HCT116 (cell line): ENCODE results near the gene DAAM1. TPM values are rescaled to one million over a fixed set of nuclear protein-coding genes. Genes with fewer than 3 reads are reported as not detected.

ENCODE experiments used
- ATAC-seq: fragments of 200-7000 bp; cut with Tn5 transposase; 2 replicates; pipeline ENCODE4 v1.9.1; 2020; ENCODE audit warnings: mild to moderate bottlenecking, moderate library complexity
- BruUV-seq: library from RNA; stranded (reverse); fragments of 400-500 nt; replicated peaks from 2 replicates; lab custom pipeline; 2021; lab: Mats Ljungman, UMichigan
- CTCF ChIA-PET: fragments of 300-600 bp; sonication (Branson Sonifier 250); formaldehyde crosslinking; loops from one replicate; lab custom pipeline; 2021; ENCODE audit warnings: antibody characterized with exemption; lab: Charles Lee
- POLR2A ChIA-PET: fragments of 300-600, 350-600 bp; sonication (Branson Sonifier 250); formaldehyde crosslinking; loops from one replicate; lab custom pipeline; 2021; ENCODE audit warnings: antibody characterized with exemption; lab: Charles Lee
- RAD21 ChIA-PET, 2 experiments: fragments of 300-600 bp; sonication (Branson Sonifier 250); formaldehyde crosslinking; loops; one replicate each; lab custom pipeline; 2023; ENCODE audit warnings: low total read pairs in 2 of 2; ENCODE audit not compliant: uncharacterized antibody in 2 of 2, unreplicated experiment in 2 of 2, low non-redundant PET in 1 of 2; lab: Charles Lee
- DNase-seq: peaks from one replicate; pipeline ENCODE4 v3.0.0-alpha.2; 2010; ENCODE audit warnings: low read depth, low spot score
- H2AFZ ChIP-seq: fragments of 200-600 bp; shearing (Covaris generic), sonication (generic); 2 replicates; pipeline ENCODE4 v1.6.1; 2017; ENCODE audit warnings: low read depth, mixed run types, mixed read lengths, antibody characterized with exemption, low read length; ENCODE audit not compliant: poor library complexity, severe bottlenecking
- H3K27ac ChIP-seq: 2 replicates; pipeline ENCODE4 v1.5.1; 2012; ENCODE audit warnings: low read depth, low read length
- H3K27me3 ChIP-seq: fragments of 200-600 bp; sonication (generic); 2 replicates; pipeline ENCODE4 v1.6.1; 2016; ENCODE audit warnings: mixed run types, low read length, mixed read lengths; ENCODE audit not compliant: insufficient read depth
- H3K36me3 ChIP-seq, 2 experiments: fragments of 200-500 bp in 1 of 2; fragments of 200-600 bp in 1 of 2; sonication (Bioruptor generic) in 1 of 2; sonication (generic) in 1 of 2; 2 replicates each; pipeline versions ENCODE4 v1.5.1 to v1.6.1; 2014 to 2016; ENCODE audit warnings: low read length in 2 of 2, inconsistent platforms in 1 of 2, mixed read lengths in 1 of 2, mixed run types in 1 of 2; ENCODE audit not compliant: insufficient read depth in 2 of 2, control insufficient read depth in 1 of 2
- H3K4me1 ChIP-seq, 2 experiments: fragments of 200-600 bp in 1 of 2; sonication (generic) in 1 of 2; 2 replicates each; pipeline versions ENCODE4 v1.5.1 to v1.6.1; 2012 to 2017; ENCODE audit warnings: low read length in 2 of 2, inconsistent platforms in 1 of 2, mild to moderate bottlenecking in 1 of 2, mixed read lengths in 1 of 2, mixed run types in 1 of 2, moderate library complexity in 1 of 2; ENCODE audit not compliant: insufficient read depth in 2 of 2, control insufficient read depth in 1 of 2
- H3K4me2 ChIP-seq: fragments of 200-600 bp; sonication (generic); 2 replicates; pipeline ENCODE4 v1.6.1; 2017; ENCODE audit warnings: mixed run types, low read length, mixed read lengths
- H3K4me3 ChIP-seq, 2 experiments: fragments of 200-600 bp in 1 of 2; sonication (generic) in 1 of 2; replicated peaks in 1 of 2; 2 replicates each; pipeline ENCODE4 v1.5.1; 2011 to 2016; ENCODE audit warnings: low read length in 2 of 2, control low read depth in 1 of 2, low read depth in 1 of 2, mild to moderate bottlenecking in 1 of 2, mixed read lengths in 1 of 2, mixed run types in 1 of 2
- H3K79me2 ChIP-seq: fragments of 200-600 bp; sonication (generic); 2 replicates; pipeline ENCODE4 v1.6.1; 2017; ENCODE audit warnings: mild to moderate bottlenecking, mixed run types, low read length, moderate library complexity, mixed read lengths; ENCODE audit not compliant: insufficient read depth
- H3K9ac ChIP-seq: fragments of 200-600 bp; sonication (generic); 2 replicates; pipeline ENCODE4 v1.6.1; 2016; ENCODE audit warnings: low read length, mixed read lengths
- H3K9me2 ChIP-seq: fragments of 200-600 bp; sonication (generic), shearing (Covaris generic); 2 replicates; pipeline ENCODE4 v1.6.1; 2017; ENCODE audit warnings: mixed run types, mild to moderate bottlenecking, moderate library complexity; ENCODE audit not compliant: insufficient read depth
- H3K9me3 ChIP-seq, 2 experiments: fragments of 200-500 bp in 1 of 2; fragments of 200-600 bp in 1 of 2; sonication (Bioruptor generic) in 1 of 2; sonication (generic) in 1 of 2; 2 replicates each; pipeline ENCODE4 v1.6.1; 2014 to 2017; ENCODE audit warnings: low read length in 2 of 2, mixed read lengths in 2 of 2, inconsistent platforms in 1 of 2, low read depth in 1 of 2, mild to moderate bottlenecking in 1 of 2, mixed run types in 1 of 2, moderate library complexity in 1 of 2; ENCODE audit not compliant: control insufficient read depth in 1 of 2, insufficient read depth in 1 of 2
- H4K20me1 ChIP-seq: fragments of 200-600 bp; sonication (generic), shearing (Covaris generic); 2 replicates; pipeline ENCODE4 v1.6.1; 2017; ENCODE audit warnings: mixed run types, mild to moderate bottlenecking, moderate library complexity; ENCODE audit not compliant: insufficient read depth
- CBX3 ChIP-seq: IDR thresholded peaks from 2 replicates; pipeline ENCODE4 v1.6.1; 2012; ENCODE audit warnings: low read depth
- ELF1 ChIP-seq: IDR thresholded peaks from 2 replicates; pipeline ENCODE4 v1.6.1; 2012; ENCODE audit warnings: low read depth, borderline replicate concordance
- EZH2 ChIP-seq: fragments of 200-600 bp; sonication (generic); IDR thresholded peaks from 2 replicates; pipeline ENCODE4 v1.6.1; 2017; ENCODE audit warnings: antibody characterized with exemption, mixed run types
- EZH2phosphoT487 ChIP-seq: fragments of 200-600 bp; IDR thresholded peaks from 2 replicates; pipeline ENCODE4 v1.6.1; 2018; ENCODE audit warnings: antibody characterized with exemption, borderline replicate concordance
- RAD21 ChIP-seq: IDR thresholded peaks from 2 replicates; pipeline ENCODE4 v1.6.1; 2012; ENCODE audit warnings: low read depth, mild to moderate bottlenecking
- SP1 ChIP-seq: IDR thresholded peaks from 2 replicates; pipeline ENCODE4 v1.6.1; 2012; ENCODE audit warnings: low read depth
- TCF7L2 ChIP-seq: IDR thresholded peaks from 2 replicates; pipeline ENCODE4 v1.7.0; 2011; ENCODE audit warnings: borderline replicate concordance, inconsistent platforms; ENCODE audit not compliant: insufficient read depth, insufficient read length; ENCODE audit errors: extremely low read depth
- ZNF274 ChIP-seq: fragments of 200-500 bp; sonication (Bioruptor generic); IDR thresholded peaks from 2 replicates; pipeline ENCODE4 v1.6.1; 2014; ENCODE audit warnings: mild to moderate bottlenecking, low read depth, low read length, inconsistent platforms
- intact Hi-C: fragments of 100-400 bp; cut with micrococcal nuclease; formaldehyde crosslinking; loops from 2 replicates; pipeline ENCODE4 v1.10.0; 2022
- total RNA-seq: library from RNA; stranded (reverse); gene quantifications from one replicate; pipeline ENCODE4 v1.2.1, GENCODE V29; 2021; ENCODE audit not compliant: unreplicated experiment
- TF ChIP-seq, protein P1 (sequence below): IDR thresholded peaks from 2 replicates; pipeline ENCODE4 v1.6.1; 2012; ENCODE audit warnings: low read depth
- TF ChIP-seq, protein P2 (sequence below): IDR thresholded peaks from 2 replicates; pipeline ENCODE4 v1.6.1; 2011; ENCODE audit warnings: mild to moderate bottlenecking, low read length, moderate library complexity; ENCODE audit not compliant: insufficient replicate concordance; ENCODE audit errors: extremely low read depth
- TF ChIP-seq, protein P3 (sequence below), 3 experiments: fragments of 200-600 bp in 1 of 3; sonication (generic) in 1 of 3; IDR thresholded peaks in 2 of 3; conservative IDR thresholded peaks in 1 of 3; 2 replicates each; pipeline ENCODE4 v1.5.1; 2012 to 2017; ENCODE audit warnings: low read depth in 2 of 3, low read length in 2 of 3, antibody characterized with exemption in 1 of 3, borderline replicate concordance in 1 of 3, control low read depth in 1 of 3, mild to moderate bottlenecking in 1 of 3, mixed read lengths in 1 of 3, mixed run types in 1 of 3, moderate library complexity in 1 of 3; ENCODE audit not compliant: insufficient read depth in 1 of 3

DAAM1 gene
- total RNA-seq, 1 experiment from 2014 or later: 10.7 TPM

DNA sequence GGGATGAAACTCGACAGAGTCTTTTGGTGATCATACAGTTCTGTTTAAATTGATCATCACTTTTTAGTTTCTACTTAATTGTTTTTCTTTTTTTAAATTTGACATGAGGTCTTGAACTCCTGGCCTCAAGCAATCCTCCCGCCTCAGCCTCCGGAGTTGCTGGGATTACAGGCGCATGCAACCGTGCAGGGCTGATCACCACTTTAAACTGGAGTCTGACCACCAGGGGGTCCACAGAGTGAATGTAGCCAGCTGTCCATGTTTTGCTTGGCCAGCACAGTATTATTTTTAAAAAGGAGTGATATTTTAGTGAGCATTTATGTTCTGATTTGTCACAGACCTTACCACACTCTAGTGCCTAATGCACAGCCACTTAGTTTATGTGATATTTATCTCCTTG, 10.7 kb downstream of the DAAM1 start:
- no TSS peak for BruUV-seq
- H3K27ac ChIP-seq: no peak overlapping the region
- CTCF ChIA-PET: no interaction called here

DNA sequence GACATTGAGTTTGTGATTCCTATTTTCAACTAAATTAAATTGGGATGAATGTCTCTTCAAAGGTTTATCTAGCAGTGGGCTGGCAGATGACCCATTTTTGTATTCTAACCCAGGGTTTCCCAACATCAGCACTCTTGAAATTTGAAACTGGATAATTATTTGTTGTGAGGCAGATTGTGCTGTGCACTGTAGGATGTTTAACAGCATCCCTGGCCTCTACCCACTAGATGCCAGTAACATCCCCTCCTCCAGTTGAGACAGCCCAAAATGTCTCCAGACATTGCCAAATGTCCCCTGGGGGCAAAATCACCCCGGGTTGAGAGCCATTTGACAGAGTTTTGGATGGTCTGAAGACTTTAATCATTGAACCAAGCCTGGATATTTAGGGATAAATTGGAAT, 11.1 kb downstream of the DAAM1 start:
- Histone ChIP-seq H3K9me3 (no peaks in the 10 kb centered on the region), H3K27me3 (no peaks in the 10 kb centered on the region), H3K9ac (no peak overlapping the region), H4K20me1 (no peaks in the 10 kb centered on the region), H3K9me2 (no peaks in the 10 kb centered on the region), H2AFZ (no peak overlapping the region), H3K79me2 (no peaks in the 10 kb centered on the region), H3K4me2 (no peak overlapping the region), H3K36me3 (no peaks in the 10 kb centered on the region), H3K4me1 (peaks cover 0 to 3% of the 10 kb centered on the region in 2 experiments; a peak in 2 of 4 replicates), H3K4me3 (no peak overlapping the region), H3K27ac (no peak overlapping the region)
- ATAC-seq: no peak
- no peak for DNase-seq
- intact Hi-C loops: no loop called here
- ChIA-PET RAD21 (no interaction called here), POLR2A (no interaction called here), CTCF (no interaction called here)
- no TSS peak for BruUV-seq
- TF ChIP-seq EZH2phosphoT487 (no peak), SP1 (no peak), ZNF274 (no peak), TCF7L2 (no peak), CBX3 (no peak), RAD21 (no peak), ELF1 (no peak)
- TF ChIP-seq, protein P1, sequence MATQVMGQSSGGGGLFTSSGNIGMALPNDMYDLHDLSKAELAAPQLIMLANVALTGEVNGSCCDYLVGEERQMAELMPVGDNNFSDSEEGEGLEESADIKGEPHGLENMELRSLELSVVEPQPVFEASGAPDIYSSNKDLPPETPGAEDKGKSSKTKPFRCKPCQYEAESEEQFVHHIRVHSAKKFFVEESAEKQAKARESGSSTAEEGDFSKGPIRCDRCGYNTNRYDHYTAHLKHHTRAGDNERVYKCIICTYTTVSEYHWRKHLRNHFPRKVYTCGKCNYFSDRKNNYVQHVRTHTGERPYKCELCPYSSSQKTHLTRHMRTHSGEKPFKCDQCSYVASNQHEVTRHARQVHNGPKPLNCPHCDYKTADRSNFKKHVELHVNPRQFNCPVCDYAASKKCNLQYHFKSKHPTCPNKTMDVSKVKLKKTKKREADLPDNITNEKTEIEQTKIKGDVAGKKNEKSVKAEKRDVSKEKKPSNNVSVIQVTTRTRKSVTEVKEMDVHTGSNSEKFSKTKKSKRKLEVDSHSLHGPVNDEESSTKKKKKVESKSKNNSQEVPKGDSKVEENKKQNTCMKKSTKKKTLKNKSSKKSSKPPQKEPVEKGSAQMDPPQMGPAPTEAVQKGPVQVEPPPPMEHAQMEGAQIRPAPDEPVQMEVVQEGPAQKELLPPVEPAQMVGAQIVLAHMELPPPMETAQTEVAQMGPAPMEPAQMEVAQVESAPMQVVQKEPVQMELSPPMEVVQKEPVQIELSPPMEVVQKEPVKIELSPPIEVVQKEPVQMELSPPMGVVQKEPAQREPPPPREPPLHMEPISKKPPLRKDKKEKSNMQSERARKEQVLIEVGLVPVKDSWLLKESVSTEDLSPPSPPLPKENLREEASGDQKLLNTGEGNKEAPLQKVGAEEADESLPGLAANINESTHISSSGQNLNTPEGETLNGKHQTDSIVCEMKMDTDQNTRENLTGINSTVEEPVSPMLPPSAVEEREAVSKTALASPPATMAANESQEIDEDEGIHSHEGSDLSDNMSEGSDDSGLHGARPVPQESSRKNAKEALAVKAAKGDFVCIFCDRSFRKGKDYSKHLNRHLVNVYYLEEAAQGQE: no peak
- TF ChIP-seq, protein P2, sequence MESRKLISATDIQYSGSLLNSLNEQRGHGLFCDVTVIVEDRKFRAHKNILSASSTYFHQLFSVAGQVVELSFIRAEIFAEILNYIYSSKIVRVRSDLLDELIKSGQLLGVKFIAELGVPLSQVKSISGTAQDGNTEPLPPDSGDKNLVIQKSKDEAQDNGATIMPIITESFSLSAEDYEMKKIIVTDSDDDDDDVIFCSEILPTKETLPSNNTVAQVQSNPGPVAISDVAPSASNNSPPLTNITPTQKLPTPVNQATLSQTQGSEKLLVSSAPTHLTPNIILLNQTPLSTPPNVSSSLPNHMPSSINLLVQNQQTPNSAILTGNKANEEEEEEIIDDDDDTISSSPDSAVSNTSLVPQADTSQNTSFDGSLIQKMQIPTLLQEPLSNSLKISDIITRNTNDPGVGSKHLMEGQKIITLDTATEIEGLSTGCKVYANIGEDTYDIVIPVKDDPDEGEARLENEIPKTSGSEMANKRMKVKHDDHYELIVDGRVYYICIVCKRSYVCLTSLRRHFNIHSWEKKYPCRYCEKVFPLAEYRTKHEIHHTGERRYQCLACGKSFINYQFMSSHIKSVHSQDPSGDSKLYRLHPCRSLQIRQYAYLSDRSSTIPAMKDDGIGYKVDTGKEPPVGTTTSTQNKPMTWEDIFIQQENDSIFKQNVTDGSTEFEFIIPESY: no peak

More for the DNA sequence above, 10.7 kb downstream of the DAAM1 start:
- Histone ChIP-seq H3K9me2 (no peaks in the 10 kb centered on the region), H3K36me3 (no peaks in the 10 kb centered on the region), H3K4me3 (no peak overlapping the region), H3K4me1 (peaks cover 0 to 3% of the 10 kb centered on the region in 2 experiments; a peak in 2 of 4 replicates), H3K9me3 (no peaks in the 10 kb centered on the region), H2AFZ (no peak overlapping the region), H3K79me2 (no peaks in the 10 kb centered on the region), H3K4me2 (no peak overlapping the region), H3K9ac (no peak overlapping the region), H4K20me1 (no peaks in the 10 kb centered on the region), H3K27me3 (no peaks in the 10 kb centered on the region)
- TF ChIP-seq, protein P3, sequence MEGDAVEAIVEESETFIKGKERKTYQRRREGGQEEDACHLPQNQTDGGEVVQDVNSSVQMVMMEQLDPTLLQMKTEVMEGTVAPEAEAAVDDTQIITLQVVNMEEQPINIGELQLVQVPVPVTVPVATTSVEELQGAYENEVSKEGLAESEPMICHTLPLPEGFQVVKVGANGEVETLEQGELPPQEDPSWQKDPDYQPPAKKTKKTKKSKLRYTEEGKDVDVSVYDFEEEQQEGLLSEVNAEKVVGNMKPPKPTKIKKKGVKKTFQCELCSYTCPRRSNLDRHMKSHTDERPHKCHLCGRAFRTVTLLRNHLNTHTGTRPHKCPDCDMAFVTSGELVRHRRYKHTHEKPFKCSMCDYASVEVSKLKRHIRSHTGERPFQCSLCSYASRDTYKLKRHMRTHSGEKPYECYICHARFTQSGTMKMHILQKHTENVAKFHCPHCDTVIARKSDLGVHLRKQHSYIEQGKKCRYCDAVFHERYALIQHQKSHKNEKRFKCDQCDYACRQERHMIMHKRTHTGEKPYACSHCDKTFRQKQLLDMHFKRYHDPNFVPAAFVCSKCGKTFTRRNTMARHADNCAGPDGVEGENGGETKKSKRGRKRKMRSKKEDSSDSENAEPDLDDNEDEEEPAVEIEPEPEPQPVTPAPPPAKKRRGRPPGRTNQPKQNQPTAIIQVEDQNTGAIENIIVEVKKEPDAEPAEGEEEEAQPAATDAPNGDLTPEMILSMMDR (IDR thresholded peaks at IDR 0.05 in 2 of 3, conservative IDR thresholded peaks at IDR 0.05 in 1 of 3; ENCODE audit: borderline replicate concordance in 1 of 3, insufficient read depth in 1 of 3, low read depth in 2 of 3, low read length in 2 of 3): peak in 2 of 3 experiments; percentile 25 to 30; a peak in 2 of 6 replicates
- no peak for TF ChIP-seq EZH2
- intact Hi-C loops: no loop called here
- ChIA-PET POLR2A (no interaction called here), RAD21 (no interaction called here)
- DNase-seq (no peak), ATAC-seq (no peak)
